Endodermal cell (in vitro differentiated cells): ENCODE results near the gene UNC119. TPM values are rescaled to one million over a fixed set of nuclear protein-coding genes. Genes with fewer than 3 reads are reported as not detected.

Experiments used
- DNase-seq: peaks from one replicate; pipeline ENCODE4 v3.0.0-alpha.2; 2017
- H3K27ac ChIP-seq: 2 replicates; pipeline ENCODE4 v1.5.1; 2013; ENCODE audit warnings: mild to moderate bottlenecking, low read depth, low read length, moderate library complexity
- H3K27me3 ChIP-seq: 2 replicates; pipeline ENCODE4 v1.6.1; 2013; ENCODE audit warnings: mild to moderate bottlenecking, low read length, moderate library complexity; ENCODE audit not compliant: insufficient read depth, control insufficient read depth, poor library complexity, severe bottlenecking
- H3K36me3 ChIP-seq: 2 replicates; pipeline ENCODE4 v1.7.0; 2013; ENCODE audit warnings: mild to moderate bottlenecking, low read length, moderate library complexity; ENCODE audit not compliant: control insufficient read depth, insufficient read depth
- H3K4me1 ChIP-seq: one replicate; pipeline ENCODE4 v1.7.0; 2013; ENCODE audit warnings: low read length; ENCODE audit not compliant: control insufficient read depth, insufficient read depth
- H3K4me3 ChIP-seq: 2 replicates; pipeline ENCODE4 v1.5.1; 2013; ENCODE audit warnings: mild to moderate bottlenecking, low read length, moderate library complexity
- H3K9ac ChIP-seq: 2 replicates; pipeline ENCODE4 v1.6.1; 2013; ENCODE audit warnings: mild to moderate bottlenecking, low read length, moderate library complexity; ENCODE audit not compliant: poor library complexity, severe bottlenecking; ENCODE audit errors: extremely low read depth
- H3K9me3 ChIP-seq: 2 replicates; pipeline ENCODE4 v1.6.1; 2013; ENCODE audit warnings: mild to moderate bottlenecking, low read length, moderate library complexity; ENCODE audit not compliant: control insufficient read depth
- H3K27ac Mint-ChIP-seq: 2 replicates; pipeline ENCODE4 v1.8.0; 2020; ENCODE audit warnings: mixed read lengths
- H3K27me3 Mint-ChIP-seq: 2 replicates; pipeline ENCODE4 v1.8.0; 2021; ENCODE audit warnings: mild to moderate bottlenecking, mixed read lengths; ENCODE audit not compliant: insufficient read depth
- H3K36me3 Mint-ChIP-seq: 2 replicates; pipeline ENCODE4 v1.8.0; 2020; ENCODE audit warnings: low read depth, mixed read lengths
- H3K4me1 Mint-ChIP-seq: 2 replicates; pipeline ENCODE4 v1.8.0; 2020; ENCODE audit warnings: mixed read lengths
- H3K4me3 Mint-ChIP-seq: 2 replicates; pipeline ENCODE4 v1.8.0; 2020; ENCODE audit warnings: mild to moderate bottlenecking, moderate library complexity, mixed read lengths
- H3K9me3 Mint-ChIP-seq: 2 replicates; pipeline ENCODE4 v1.8.0; 2020; ENCODE audit warnings: mild to moderate bottlenecking, mixed read lengths
- WGBS, 2 experiments: methylation state at CpG; one replicate each; pipeline versions ENCODE4 v1.1.5 to v1.1.7; 2013; ENCODE audit warnings: missing lambda C conversion rate in 2 of 2, mixed read lengths in 1 of 2; ENCODE audit not compliant: insufficient coverage in 1 of 2, insufficient read length in 1 of 2; 5-methylcytosine and 5-hydroxymethylcytosine counted together
- total RNA-seq, 2 donors: library from RNA; stranded (reverse); fragmentation: NEBNext Ultra II Directional in 1 of 2; extraction: Animal tissue kit (Norgen Biotek cat#: 25700) in 1 of 2; gene quantifications; 2 replicates in 1 of 2; 3 replicates in 1 of 2; pipeline ENCODE4 v1.2.1, GENCODE V29; 2021
- TF ChIP-seq, protein P1 (sequence below): fragments of 200-600 bp; sonication (generic); conservative IDR thresholded peaks from 2 replicates; pipeline ENCODE4 v1.5.0; 2021; ENCODE audit warnings: antibody characterized with exemption, mild to moderate bottlenecking

UNC119 gene
- total RNA-seq, 2 donors from 2014 or later, result 46.7 to 59.0 TPM

DNA sequence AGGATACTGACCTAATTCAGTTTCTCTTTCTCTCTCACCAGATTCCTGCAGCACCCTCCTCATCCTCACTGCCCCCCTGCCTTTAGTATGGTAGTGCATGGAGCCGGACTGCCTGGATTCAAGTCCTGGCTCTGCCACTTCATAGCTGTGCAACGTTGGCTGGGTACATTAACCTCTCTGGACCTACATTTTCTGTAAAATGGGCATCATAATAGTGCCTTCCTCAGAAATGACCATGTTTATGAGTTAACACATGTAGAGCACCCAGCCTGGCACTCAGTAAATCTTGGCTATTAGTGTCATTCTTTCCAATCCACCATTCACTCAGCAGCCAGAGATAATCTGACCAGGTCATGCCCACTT lies 7.3 kb downstream of the UNC119 start:
- Mint-ChIP-seq H3K27me3 (no peaks in the 10 kb centered on the region), H3K9me3 (no peaks in the 10 kb centered on the region), H3K4me1 (peaks cover 17% of the 10 kb centered on the region), H3K4me3 (no peak overlapping the region), H3K27ac (no peak overlapping the region), H3K36me3 (peaks cover 6% of the 10 kb centered on the region)
- 82 to 92% methylated on average over 2 of the region's 2 CpGs for WGBS, 2 experiments
- Histone ChIP-seq H3K9ac (no peak overlapping the region), H3K4me1 (peaks cover 4% of the 10 kb centered on the region), H3K27ac (no peak overlapping the region), H3K27me3 (no peaks in the 10 kb centered on the region), H3K9me3 (no peaks in the 10 kb centered on the region), H3K4me3 (no peak overlapping the region), H3K36me3 (no peaks in the 10 kb centered on the region)
- TF ChIP-seq, protein P1, sequence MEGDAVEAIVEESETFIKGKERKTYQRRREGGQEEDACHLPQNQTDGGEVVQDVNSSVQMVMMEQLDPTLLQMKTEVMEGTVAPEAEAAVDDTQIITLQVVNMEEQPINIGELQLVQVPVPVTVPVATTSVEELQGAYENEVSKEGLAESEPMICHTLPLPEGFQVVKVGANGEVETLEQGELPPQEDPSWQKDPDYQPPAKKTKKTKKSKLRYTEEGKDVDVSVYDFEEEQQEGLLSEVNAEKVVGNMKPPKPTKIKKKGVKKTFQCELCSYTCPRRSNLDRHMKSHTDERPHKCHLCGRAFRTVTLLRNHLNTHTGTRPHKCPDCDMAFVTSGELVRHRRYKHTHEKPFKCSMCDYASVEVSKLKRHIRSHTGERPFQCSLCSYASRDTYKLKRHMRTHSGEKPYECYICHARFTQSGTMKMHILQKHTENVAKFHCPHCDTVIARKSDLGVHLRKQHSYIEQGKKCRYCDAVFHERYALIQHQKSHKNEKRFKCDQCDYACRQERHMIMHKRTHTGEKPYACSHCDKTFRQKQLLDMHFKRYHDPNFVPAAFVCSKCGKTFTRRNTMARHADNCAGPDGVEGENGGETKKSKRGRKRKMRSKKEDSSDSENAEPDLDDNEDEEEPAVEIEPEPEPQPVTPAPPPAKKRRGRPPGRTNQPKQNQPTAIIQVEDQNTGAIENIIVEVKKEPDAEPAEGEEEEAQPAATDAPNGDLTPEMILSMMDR, result no peak
- DNase-seq, result no peak

DNA sequence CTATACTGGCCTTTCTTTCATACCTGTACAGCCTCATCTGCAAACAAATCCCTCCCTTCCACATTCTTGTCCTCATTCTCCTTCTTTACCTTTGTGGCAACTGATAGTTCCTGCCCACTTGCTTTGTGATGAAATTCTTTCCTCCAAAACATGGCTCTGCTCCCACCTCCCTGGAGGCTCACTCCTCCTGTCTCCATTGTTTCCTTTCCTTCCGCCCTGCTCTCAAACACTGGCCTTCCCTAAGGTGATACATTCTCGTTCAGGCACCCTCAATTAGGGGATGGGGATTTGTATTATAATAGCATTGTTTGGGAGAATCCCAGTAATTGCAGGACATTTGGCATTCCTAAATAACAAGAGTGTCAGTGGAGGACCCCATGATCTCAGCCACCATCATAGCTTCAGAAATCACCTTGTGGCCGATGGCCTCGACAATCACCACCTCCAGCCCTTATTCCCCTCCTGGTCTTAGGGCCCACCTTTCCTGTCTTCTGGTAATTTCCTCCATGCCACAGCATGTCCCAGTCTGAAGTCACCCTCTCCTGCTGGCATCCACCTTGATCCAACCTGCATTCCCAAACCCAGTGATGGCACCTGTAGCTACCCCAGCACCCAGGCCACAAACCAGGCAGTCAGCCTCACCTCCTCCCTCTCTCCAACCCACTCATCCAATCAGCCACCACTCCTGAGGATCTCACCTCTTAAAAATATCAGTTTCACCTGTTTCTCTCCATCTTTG lies 7.9 kb downstream of the UNC119 start:
- H3K4me3 ChIP-seq, result no peak overlapping the region
- TF ChIP-seq, protein P1, result no peak
- Mint-ChIP-seq H3K36me3 (peaks cover 6% of the 10 kb centered on the region), H3K27ac (no peak overlapping the region), H3K27me3 (no peaks in the 10 kb centered on the region), H3K9me3 (no peaks in the 10 kb centered on the region), H3K4me3 (no peak overlapping the region), H3K4me1 (peaks cover 17% of the 10 kb centered on the region)
- DNase-seq, result peak; percentile 57
- WGBS, 2 experiments, result 85 to 100% methylated on average over 2 to 4 of the region's 4 CpGs
- no peaks in the 10 kb centered on the region for H3K36me3 ChIP-seq
- no peaks in the 10 kb centered on the region for H3K9me3 ChIP-seq
- H3K27me3 ChIP-seq, result no peaks in the 10 kb centered on the region
- H3K27ac ChIP-seq, result no peak overlapping the region
- H3K4me1 ChIP-seq, result peaks cover 3% of the 10 kb centered on the region
- H3K9ac ChIP-seq, result no peak overlapping the region

DNA sequence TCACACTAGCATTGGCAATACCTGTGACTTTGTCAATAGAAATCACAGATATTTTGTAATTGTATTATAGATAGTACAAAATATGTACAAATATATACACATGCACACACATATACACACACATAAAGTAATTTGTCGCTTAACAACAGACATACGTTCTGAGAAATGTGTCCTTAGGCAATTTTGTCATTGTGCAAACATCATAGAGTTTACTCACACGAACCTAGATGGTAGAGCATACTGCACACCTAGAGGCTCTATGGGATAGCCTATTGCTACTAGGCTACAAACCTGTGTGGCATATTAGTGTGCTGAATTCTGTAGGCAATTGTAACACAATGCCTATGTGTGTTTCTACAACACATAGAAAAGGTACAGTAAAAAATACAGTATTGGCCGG lies 11.0 kb downstream of the UNC119 start:
- Mint-ChIP-seq H3K27me3 (no peaks in the 10 kb centered on the region), H3K9me3 (no peaks in the 10 kb centered on the region), H3K36me3 (no peaks in the 10 kb centered on the region), H3K27ac (no peak overlapping the region), H3K4me3 (no peak overlapping the region), H3K4me1 (peaks cover 7% of the 10 kb centered on the region)
- Histone ChIP-seq H3K9ac (no peak overlapping the region), H3K4me3 (no peak overlapping the region), H3K9me3 (no peaks in the 10 kb centered on the region), H3K36me3 (no peaks in the 10 kb centered on the region), H3K27me3 (no peaks in the 10 kb centered on the region), H3K4me1 (no peaks in the 10 kb centered on the region), H3K27ac (no peak overlapping the region)
- 94 to 97% methylated on average over 3 to 4 of the region's 4 CpGs for WGBS, 2 experiments
- no peak for DNase-seq
- TF ChIP-seq, protein P1, result no peak
